Measurements from ENCODE around the gene B9D2.
"Not testable (repeated sequence)": the region's sequence is repeated elsewhere in the genome, so short reads cannot be mapped to it uniquely, and the experiment has no call there.

The B9D2 gene, protein sequence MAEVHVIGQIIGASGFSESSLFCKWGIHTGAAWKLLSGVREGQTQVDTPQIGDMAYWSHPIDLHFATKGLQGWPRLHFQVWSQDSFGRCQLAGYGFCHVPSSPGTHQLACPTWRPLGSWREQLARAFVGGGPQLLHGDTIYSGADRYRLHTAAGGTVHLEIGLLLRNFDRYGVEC
- 3.2 to 26.2 (median 8.6) reads per million in 3 experiments for total RNA-seq

DNA sequence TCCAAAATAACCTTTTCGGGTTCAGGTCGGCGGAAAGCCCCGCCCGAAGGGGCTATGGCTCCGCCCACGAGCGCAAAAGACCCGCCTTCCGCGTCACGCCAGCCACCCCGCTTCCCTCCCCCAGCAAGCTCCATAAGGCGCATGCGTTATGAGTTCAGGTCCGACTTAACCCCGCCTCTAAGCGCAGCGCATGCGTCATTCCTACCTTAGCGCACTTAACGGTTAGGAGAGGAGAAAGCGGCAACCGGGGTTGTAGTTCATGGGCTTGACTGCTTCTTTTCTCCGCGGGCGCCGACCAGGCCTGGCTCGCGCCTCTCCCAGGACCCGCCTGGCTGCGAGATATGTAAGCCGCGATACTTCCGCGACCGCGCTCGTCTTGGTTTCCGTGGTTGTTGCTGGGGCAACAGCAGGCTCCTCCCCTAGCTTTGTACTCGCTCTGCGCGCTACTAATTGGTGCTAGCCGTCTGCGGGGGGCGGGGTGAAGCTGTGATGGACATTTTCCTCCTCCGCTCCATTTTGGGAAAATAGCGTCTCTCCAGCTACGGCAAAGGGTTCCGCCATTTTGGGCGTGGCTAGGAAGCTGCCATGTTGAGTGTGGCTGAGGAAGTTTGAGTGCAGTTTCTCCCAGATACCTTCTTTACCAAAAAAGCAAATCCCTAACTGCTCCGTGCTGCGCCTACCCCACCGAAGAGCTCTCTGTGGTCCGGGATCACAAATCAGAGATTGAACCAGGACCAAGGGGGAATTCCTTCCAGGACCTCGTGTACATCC is at the start of gene B9D2:
B9D2 (minus strand) TSS at position 397 of the 771 bp plus-strand sequence. CDS start 630 bp downstream, outside the sequence.
- DNase-seq: peak; percentile 99

DNA sequence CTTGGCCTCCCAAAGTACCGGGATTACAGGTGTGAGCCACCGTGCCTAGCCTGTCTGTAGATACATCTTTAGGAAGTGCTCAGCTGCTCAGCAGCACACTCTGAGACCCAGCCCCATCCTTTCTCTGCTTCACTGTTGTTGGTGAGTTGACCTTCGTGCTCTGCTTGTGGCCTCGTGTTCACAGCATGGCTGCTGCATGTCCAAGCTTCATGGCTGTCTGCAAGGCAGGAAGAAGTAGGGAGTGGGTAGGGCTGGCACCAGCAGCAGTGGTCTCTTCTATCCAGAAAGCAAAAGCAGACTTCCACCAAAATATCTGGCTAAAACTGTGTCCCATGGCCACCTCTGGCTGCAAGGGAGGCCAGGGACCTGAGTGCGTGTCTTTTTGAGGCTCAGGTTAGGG is 49.0 kb upstream of the B9D2 start:
- DNase-seq: no peak

DNA sequence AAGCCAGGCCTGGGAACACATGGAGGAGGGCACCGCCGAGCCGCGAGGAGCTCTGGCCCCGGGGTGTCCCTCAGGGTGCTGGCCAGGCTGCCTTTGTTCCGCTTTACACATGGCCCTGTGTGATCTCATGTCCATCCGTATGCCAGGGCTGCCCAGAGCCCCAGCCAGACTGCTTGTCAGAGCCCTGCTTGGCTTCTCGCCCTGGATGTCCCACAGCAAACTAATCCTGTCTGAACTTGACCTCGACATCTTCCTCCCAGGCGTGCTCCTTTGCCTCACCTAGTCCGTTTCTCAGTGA is 48.0 kb upstream of the B9D2 start:
- no peak for DNase-seq

- DNase-seq: no peak
Observed at GRCh38 chr19:41411100-41411967, 47.4 kb upstream of the B9D2 start.

DNA sequence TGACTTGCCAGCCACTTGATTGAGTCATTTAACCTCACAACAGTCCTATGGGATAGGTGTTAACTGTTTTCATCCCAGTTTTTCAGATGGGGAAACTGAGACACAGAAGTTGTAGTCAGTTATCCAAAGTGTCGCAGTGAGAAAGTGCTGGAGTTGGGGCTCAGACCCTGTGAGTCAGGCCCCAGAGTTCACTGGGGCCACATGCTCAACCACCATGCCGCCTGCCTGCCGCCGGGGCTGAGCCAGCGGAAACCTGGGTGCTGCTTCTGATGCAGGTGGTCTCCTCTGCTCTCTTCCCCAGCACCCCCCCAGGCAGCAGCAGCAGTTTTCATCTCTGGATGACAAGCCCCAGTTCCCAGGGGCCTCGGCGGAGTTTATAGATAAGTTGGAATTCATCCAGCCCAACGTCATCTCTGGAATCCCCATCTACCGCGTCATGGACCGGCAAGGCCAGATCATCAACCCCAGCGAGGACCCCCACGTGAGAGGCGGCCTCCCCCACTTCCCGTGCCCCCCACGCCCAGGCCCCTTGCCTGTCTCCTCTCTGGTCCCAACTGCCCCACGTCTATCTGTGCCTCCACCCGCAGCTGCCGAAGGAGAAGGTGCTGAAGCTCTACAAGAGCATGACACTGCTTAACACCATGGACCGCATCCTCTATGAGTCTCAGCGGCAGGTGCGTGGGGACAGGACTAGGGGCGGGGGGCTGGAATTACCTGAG is 46.5 kb upstream of the B9D2 start:
- DNase-seq: no peak

DNA sequence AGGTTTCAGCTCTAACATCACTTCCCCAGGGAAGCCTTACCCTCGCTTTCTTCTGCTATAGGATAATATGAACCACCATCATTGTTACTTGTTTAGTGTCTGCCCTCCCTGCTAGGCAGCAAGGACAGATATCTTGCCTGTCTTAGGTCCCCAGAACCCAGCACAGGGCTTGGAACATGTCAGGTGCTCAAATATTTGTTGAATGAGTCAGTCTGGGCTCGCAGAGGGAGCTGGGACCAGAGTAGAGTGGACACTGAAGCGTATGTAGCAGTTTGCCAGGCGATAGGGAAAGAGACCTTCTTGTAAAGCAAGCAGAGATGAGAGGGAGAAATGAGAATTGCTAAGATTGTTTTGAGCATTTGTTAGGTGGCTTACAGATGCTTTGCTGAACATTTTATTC is 45.3 kb upstream of the B9D2 start:
- no peak for DNase-seq

DNA sequence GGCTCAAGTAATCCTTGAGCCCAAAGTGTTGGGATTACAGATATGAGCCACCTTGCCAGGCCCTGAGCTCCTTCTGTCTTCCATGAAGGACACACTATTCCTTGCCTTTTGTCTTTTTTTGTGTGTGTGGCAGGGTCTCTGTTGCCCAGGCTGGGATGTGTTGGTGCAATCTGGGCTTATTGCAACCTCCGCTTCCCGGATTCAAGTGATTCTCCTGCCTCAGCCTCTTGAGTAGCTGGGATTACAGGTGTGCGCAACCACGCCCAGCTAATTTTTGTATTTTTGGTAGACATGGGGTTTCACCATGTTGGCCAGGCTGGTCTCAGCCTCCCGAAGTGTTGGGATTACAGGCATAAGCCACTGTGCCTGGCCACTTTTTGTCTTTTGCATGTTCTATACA is 44.9 kb upstream of the B9D2 start:
- not testable (repeated sequence) for DNase-seq

- DNase-seq: no peak
Observed at GRCh38 chr19:41408256-41408655, 44.3 kb upstream of the B9D2 start.

DNA sequence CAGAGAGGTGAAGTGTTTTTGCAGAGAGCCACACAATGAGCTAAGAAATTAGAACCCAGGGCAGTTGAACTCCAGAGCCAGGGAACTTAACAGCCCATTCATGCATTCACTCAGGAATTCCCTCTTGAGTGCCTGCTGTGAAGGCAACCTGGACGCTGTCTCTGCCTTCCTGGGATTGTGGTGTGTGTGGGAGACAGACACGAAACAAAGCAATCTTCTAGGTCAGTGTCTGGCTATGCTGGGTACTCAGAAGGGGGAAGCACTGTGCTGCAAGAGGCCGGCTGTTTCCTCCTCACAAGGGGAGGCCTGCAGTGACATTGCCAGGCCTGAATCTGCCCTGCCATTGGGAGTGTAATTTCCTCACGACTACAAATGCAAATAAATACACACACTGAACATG is 43.3 kb upstream of the B9D2 start:
- DNase-seq: no peak

GRCh38 chr19:41405776-41406175 is 41.8 kb upstream of the B9D2 start:
- DNase-seq: no peak

DNA sequence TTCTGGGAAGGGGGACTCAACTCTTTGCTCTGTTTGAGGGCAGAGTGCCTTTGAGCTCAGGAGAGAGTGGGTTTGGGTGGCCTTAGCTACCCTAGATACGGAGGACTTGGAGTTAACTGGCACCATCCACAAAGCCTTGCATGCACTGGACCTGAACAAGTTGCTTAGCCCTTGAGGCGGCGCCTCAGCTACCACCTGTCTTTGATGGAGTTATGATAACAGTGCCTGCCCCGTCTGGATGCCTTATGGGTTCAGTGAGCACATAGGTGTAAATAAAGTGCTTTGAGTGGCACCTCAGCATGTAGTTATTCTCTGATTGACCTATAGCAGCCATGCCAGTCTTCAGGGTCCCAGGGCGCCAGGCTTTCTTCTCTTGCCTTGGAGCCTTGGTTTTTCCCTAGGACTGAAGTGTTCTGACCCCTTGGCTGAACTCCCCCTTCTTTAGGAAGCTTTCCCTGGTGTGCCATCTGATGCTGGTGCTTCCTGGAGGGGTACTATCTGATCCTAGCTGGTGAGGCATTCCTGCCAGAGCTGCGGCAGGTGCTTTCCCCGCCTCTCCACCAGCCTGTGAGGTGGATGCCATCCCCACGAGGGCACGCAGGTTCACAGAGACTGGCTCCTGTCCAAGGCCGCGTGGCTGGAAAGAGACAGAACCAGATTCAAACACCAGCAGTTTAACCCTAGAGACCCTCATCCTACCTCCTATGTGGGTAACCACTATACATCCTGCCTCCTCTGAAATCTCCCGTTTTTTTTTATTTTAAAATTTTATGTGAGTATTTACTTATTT is 39.4 kb upstream of the B9D2 start:
- DNase-seq: no peak

- DNase-seq: no peak
Observed at GRCh38 chr19:41402010-41402409, 38.1 kb upstream of the B9D2 start.

DNA sequence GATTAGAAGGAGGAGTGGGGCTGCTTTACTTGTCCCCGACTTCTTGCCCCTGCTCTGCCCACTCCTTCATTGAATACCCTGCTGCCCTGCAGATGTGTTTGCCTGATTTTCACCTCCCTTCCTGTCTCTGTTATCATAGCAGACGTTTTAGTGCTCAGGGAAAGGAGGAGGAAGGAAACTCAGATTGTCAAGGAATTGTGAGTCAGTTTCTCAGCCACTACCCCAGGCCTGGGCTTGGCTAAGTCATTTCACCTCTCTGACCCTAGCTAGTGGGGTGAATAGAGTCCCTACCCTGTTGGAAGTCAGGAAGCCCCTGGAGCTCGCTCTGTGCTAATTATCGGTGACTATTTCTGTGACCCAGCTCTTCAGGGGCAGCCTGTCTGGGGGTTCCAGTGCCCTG is 37.5 kb upstream of the B9D2 start:
- DNase-seq: no peak

GRCh38 chr19:41399525-41399924 is 35.6 kb upstream of the B9D2 start:
- DNase-seq: no peak

GRCh38 chr19:41399091-41399490 is 35.1 kb upstream of the B9D2 start:
- DNase-seq: no peak

DNA sequence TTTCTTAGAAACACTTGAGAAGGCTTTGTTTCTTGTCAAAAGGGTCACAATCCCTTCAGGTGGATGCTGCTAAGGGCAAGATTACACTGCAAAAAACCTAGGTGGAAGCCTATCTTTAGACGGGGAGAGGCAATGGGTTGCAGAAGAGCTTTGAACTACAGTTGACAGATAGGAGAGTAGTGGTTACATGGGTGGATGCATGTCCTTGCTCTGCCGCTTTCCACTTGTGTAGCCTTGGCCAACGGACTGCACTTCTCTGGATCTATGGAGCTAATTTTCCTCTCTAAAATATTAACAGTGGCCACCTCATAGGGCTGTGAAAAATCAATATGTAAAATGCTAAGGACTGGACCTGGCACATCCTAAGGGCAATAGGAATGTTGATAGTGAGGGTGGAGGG is 34.6 kb upstream of the B9D2 start:
- DNase-seq: no peak

DNA sequence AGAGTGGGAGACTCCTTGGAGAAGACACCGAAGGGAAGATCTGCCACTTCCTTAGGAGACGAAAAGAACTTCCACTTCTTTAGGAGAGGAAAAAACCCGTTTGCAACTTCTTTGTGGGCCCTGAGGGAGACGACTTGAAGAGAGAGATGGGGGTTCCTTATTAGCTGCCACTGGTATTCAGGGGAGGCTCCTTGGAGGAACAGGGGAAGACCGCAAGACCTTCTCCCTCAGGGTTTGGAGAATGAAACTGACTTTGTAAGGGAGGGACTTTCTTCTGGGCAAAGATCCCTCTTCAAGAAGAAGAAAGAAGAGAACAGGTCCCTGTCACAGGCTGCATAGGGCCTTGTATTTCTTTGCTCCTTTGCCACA is 34.1 kb upstream of the B9D2 start:
- DNase-seq: no peak

- peak; percentile 100 for DNase-seq
Observed at GRCh38 chr19:41397086-41398049, 33.4 kb upstream of the B9D2 start, which contains the start of the genes BCKDHA and EXOSC5. Gene BCKDHA (plus strand): TSS chr19:41397818. CDS start chr19:41397828, 10 bp downstream. Gene EXOSC5 (minus strand): TSS chr19:41397359. CDS start chr19:41397328, 31 bp downstream.

GRCh38 chr19:41395355-41395754 is 31.4 kb upstream of the B9D2 start:
- no peak for DNase-seq

DNA sequence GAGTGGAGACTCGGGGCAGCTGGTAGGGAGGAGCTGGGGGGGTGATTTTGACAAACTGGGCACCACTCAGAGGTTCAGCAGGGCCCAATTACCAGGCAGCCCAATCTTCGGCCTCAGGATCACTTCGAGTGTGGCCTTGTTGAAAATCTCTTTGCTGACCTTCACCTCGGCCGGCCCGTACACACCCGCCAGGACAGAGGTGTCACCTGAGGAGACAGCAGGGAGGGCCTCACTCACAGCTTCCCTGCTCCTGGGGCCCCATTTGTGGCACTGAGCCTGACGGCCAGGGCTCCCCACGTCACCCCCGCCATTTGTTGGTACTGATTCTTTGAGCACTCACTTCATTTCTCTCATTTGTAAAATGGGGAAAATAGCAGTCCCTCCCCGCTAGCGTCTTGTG is 28.8 kb upstream of the B9D2 start:
- no peak for DNase-seq

DNA sequence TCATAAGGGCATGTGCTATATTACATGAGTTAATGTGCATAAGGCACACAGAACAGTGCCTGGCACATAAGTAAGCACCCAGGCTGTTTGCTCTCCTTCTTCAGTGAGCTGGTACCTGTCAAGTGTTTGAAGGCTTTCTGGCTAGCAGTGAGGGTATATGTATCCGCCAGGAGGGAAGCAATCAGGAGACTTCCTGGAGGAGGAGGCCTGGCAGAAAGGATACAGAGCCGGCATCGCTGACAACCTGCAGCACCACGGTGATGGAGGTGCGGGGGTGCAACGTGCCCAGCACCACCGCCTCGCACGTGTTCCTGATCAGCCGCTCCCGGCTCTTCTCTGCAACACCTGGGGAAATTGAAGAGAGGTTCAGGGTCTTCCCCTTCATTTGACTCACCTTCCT is 27.7 kb upstream of the B9D2 start:
- DNase-seq: no peak

Measured in central memory CD4-positive, alpha-beta T cell (primary cell).